Measurements from ENCODE around the gene EIF2S3. TPM values are rescaled to one million over a fixed set of nuclear protein-coding genes. Genes with fewer than 3 reads are reported as not detected.
"Not testable (repeated sequence)": the region's sequence is repeated elsewhere in the genome, so short reads cannot be mapped to it uniquely, and the experiment has no call there.

Gene EIF2S3
- total and polyA plus RNA-seq, 2 of the 13 experiments (the other 11 are each of a cell fraction or from before 2014, with no cell fraction given), result 61.0 to 183 TPM

DNA sequence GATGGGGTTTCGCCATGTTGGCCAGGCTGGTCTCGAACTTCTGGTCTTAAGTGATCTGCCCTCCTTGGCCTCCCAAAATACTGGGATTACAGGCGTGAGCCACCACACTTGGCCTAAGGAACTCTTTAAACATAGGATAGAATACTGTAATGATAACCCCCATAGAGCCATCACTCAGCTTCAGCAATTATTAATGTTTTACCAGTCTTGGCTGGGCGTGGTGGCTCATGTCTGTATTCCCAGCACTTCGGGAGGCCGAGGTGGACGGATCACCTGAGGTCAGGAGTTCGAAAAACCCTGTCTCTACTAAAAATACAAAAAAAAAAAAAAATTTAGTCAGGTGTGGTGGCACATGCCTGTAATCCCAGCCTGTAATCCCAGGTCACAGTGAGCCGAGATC lies 15.1 kb downstream of the EIF2S3 start (continued):
- TF ChIP-seq, protein P1, sequence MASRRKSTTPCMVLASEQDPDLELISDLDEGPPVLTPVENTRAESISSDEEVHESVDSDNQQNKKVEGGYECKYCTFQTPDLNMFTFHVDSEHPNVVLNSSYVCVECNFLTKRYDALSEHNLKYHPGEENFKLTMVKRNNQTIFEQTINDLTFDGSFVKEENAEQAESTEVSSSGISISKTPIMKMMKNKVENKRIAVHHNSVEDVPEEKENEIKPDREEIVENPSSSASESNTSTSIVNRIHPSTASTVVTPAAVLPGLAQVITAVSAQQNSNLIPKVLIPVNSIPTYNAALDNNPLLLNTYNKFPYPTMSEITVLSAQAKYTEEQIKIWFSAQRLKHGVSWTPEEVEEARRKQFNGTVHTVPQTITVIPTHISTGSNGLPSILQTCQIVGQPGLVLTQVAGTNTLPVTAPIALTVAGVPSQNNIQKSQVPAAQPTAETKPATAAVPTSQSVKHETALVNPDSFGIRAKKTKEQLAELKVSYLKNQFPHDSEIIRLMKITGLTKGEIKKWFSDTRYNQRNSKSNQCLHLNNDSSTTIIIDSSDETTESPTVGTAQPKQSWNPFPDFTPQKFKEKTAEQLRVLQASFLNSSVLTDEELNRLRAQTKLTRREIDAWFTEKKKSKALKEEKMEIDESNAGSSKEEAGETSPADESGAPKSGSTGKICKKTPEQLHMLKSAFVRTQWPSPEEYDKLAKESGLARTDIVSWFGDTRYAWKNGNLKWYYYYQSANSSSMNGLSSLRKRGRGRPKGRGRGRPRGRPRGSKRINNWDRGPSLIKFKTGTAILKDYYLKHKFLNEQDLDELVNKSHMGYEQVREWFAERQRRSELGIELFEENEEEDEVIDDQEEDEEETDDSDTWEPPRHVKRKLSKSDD (CRISPR knock-in tag; IDR thresholded peaks at IDR 0.05; ENCODE audit: low read depth), result no peak
- TF ChIP-seq, protein P2, sequence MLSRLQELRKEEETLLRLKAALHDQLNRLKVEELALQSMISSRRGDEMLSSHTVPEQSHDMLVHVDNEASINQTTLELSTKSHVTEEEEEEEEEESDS (CRISPR knock-in tag; IDR thresholded peaks at IDR 0.05; ENCODE audit: borderline replicate concordance), result no peak
- TF ChIP-seq MAF1 (CRISPR knock-in tag; IDR thresholded peaks at IDR 0.05; ENCODE audit: borderline replicate concordance), result no peak
- no peak for TF ChIP-seq MXI1 (IDR thresholded peaks at IDR 0.05; ENCODE audit: borderline replicate concordance, low read depth, low read length)
- TF ChIP-seq ZNF672 (CRISPR knock-in tag; IDR thresholded peaks at IDR 0.05), result no peak

DNA sequence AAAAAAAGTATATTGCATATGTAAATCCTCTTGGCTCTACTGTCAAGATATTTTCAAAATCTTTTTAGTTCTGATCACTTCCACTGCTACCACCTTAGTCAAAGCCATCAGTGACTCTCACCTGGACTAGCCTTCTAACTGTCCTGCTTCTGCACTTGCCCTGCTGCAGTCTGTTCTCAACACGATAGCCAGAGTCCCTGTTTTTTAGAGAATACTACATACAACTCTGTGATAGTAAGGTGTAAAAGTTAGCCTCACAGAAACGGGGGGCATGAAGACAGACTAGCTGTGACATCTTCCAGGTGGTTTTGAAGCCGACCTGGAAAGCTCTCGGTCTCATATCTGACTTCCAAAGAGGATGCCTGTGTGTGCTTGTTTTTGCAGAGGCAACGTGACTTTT lies 24.7 kb downstream of the EIF2S3 start:
- FAIRE-seq (no peak), DNase-seq (ENCODE audit: low spot score) (no peak), ATAC-seq (no peak)
- Histone ChIP-seq H3K9ac (ENCODE audit: insufficient read depth, low read depth, low read length) (no peak overlapping the region), H3K4me1 (ENCODE audit: insufficient read depth, low read length) (no peaks in the 10 kb centered on the region), H4K20me1 (ENCODE audit: insufficient read depth, low read length) (no peaks in the 10 kb centered on the region), H3K36me3 (replicated peaks in 1 of 2; ENCODE audit: control insufficient read depth in 1 of 2, insufficient read depth in 2 of 2, low read length in 2 of 2) (peaks cover 0 to 14% of the 10 kb centered on the region in 2 experiments; a peak in 2 of 5 replicates), H3K4me3 (replicated peaks in 1 of 3; ENCODE audit: insufficient read depth in 1 of 3, low read depth in 2 of 3, low read length in 3 of 3) (no peak overlapping the region), H3K27me3 (ENCODE audit: control insufficient read depth in 1 of 2, insufficient read depth in 2 of 2, low read length in 2 of 2) (no peaks in the 10 kb centered on the region), H3K27ac (ENCODE audit: extremely low read length, insufficient read depth, low read length) (no peak overlapping the region), H3K9me3 (ENCODE audit: low read length) (no peaks in the 10 kb centered on the region), H3K4me2 (ENCODE audit: low read depth, low read length) (no peak overlapping the region), H3K79me2 (ENCODE audit: insufficient read depth, low read length) (no peaks in the 10 kb centered on the region), H2AFZ (ENCODE audit: low read length) (no peak overlapping the region)
- no TSS peak for BruUV-seq (replicated peaks)
- TF ChIP-seq, protein P3, sequence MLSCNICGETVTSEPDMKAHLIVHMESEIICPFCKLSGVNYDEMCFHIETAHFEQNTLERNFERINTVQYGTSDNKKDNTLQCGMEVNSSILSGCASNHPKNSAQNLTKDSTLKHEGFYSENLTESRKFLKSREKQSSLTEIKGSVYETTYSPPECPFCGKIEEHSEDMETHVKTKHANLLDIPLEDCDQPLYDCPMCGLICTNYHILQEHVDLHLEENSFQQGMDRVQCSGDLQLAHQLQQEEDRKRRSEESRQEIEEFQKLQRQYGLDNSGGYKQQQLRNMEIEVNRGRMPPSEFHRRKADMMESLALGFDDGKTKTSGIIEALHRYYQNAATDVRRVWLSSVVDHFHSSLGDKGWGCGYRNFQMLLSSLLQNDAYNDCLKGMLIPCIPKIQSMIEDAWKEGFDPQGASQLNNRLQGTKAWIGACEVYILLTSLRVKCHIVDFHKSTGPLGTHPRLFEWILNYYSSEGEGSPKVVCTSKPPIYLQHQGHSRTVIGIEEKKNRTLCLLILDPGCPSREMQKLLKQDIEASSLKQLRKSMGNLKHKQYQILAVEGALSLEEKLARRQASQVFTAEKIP (CRISPR knock-in tag; IDR thresholded peaks at IDR 0.05; ENCODE audit: borderline replicate concordance), result no peak
- no peak for TF ChIP-seq TBX3 (IDR thresholded peaks at IDR 0.05; ENCODE audit: borderline replicate concordance)
- peak; percentile 68 for TF ChIP-seq RBM22 (optimal IDR thresholded peaks at IDR 0.05; ENCODE audit: low read length)
- TF ChIP-seq, protein P4, sequence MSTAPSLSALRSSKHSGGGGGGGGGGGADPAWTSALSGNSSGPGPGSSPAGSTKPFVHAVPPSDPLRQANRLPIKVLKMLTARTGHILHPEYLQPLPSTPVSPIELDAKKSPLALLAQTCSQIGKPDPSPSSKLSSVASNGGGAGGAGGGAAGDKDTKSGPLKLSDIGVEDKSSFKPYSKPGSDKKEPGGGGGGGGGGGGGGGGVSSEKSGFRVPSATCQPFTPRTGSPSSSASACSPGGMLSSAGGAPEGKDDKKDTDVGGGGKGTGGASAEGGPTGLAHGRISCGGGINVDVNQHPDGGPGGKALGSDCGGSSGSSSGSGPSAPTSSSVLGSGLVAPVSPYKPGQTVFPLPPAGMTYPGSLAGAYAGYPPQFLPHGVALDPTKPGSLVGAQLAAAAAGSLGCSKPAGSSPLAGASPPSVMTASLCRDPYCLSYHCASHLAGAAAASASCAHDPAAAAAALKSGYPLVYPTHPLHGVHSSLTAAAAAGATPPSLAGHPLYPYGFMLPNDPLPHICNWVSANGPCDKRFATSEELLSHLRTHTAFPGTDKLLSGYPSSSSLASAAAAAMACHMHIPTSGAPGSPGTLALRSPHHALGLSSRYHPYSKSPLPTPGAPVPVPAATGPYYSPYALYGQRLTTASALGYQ (CRISPR knock-in tag; IDR thresholded peaks at IDR 0.05), result no peak
- intact Hi-C loops (cut with micrococcal nuclease; ENCODE audit: unreplicated experiment) (no loop called here), in situ Hi-C loops (cut with HindIII; ENCODE audit: extremely low pct_ligation_motif_present, low pct_unique_long_range_greater_than_20kb) (no loop called here)
- ChIA-PET POLR2A (no interaction called here), CTCF (ENCODE audit: low intra/inter-chr PET ratio, low total read pairs) (no interaction called here)
- 94% methylated on average over 5 of the region's 5 CpGs for WGBS (ENCODE audit: low lambda C conversion rate)

DNA sequence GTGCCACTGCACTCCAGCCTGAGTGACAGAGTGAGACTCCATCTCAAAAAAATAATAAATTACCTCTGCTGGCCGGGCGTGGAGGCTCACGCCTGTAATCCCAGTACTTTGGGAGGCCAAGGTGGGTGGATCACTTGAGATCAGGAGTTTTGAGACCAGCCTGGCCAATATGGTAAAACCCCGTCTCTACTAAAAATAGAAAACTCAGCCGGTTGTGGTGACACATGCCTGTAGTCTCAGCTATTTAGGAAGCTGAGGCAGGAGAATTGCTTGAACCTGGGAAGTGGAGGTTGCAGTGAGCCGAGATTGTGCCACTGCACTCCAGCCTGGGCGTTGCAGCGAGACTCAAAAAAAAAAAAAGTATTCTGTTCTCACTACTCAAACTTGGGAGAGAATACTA lies 25.5 kb downstream of the EIF2S3 start:
- H3K79me2 ChIP-seq (ENCODE audit: insufficient read depth, low read length); H3K36me3 ChIP-seq (replicated peaks in 1 of 2; ENCODE audit: control insufficient read depth in 1 of 2, insufficient read depth in 2 of 2, low read length in 2 of 2); ATAC-seq; DNase-seq (ENCODE audit: low spot score); BruUV-seq (replicated peaks); FAIRE-seq; H3K9me3 ChIP-seq (ENCODE audit: low read length); H3K9ac ChIP-seq (ENCODE audit: insufficient read depth, low read depth, low read length); H2AFZ ChIP-seq (ENCODE audit: low read length); H3K4me1 ChIP-seq (ENCODE audit: insufficient read depth, low read length); H4K20me1 ChIP-seq (ENCODE audit: insufficient read depth, low read length); POLR2A ChIA-PET; CTCF ChIA-PET (ENCODE audit: low intra/inter-chr PET ratio, low total read pairs); H3K4me2 ChIP-seq (ENCODE audit: low read depth, low read length); H3K27ac ChIP-seq (ENCODE audit: extremely low read length, insufficient read depth, low read length); H3K4me3 ChIP-seq (replicated peaks in 1 of 3; ENCODE audit: insufficient read depth in 1 of 3, low read depth in 2 of 3, low read length in 3 of 3); H3K27me3 ChIP-seq (ENCODE audit: control insufficient read depth in 1 of 2, insufficient read depth in 2 of 2, low read length in 2 of 2): not testable (repeated sequence)
- intact Hi-C loops (cut with micrococcal nuclease; ENCODE audit: unreplicated experiment) (loop anchor here (2.0 to 5.0 kb wide), 3 partner anchors 72 to 163 kb away; no protein-coding TSS in a partner anchor), in situ Hi-C loops (cut with HindIII; ENCODE audit: extremely low pct_ligation_motif_present, low pct_unique_long_range_greater_than_20kb) (loop anchor here (5.0 kb wide), 1 partner anchor 162 kb away; no protein-coding TSS in a partner anchor)
- 98% methylated on average over 3 of the region's 8 CpGs for WGBS (ENCODE audit: low lambda C conversion rate)
